Ectodermal cell (in vitro differentiated cells): ENCODE measurements around the gene STX16.

Source experiments
- H3K27ac ChIP-seq: 2 replicates; pipeline ENCODE4 v1.7.0; 2013; ENCODE audit warnings: mild to moderate bottlenecking, low read depth, low read length; ENCODE audit not compliant: insufficient read depth, poor library complexity, severe bottlenecking
- H3K27me3 ChIP-seq: 2 replicates; pipeline ENCODE4 v1.7.0; 2013; ENCODE audit warnings: mild to moderate bottlenecking, low read length; ENCODE audit not compliant: insufficient read depth, control insufficient read depth, poor library complexity, severe bottlenecking
- H3K36me3 ChIP-seq: one replicate; pipeline ENCODE4 v1.7.0; 2013; ENCODE audit warnings: low read length; ENCODE audit not compliant: control insufficient read depth, insufficient read depth
- H3K4me1 ChIP-seq: one replicate; pipeline ENCODE4 v1.7.0; 2013; ENCODE audit warnings: low read length; ENCODE audit not compliant: control insufficient read depth, insufficient read depth
- H3K4me3 ChIP-seq: 2 replicates; pipeline ENCODE4 v1.7.0; 2013; ENCODE audit warnings: low read depth, low read length, control low read depth; ENCODE audit not compliant: insufficient read depth
- H3K9me3 ChIP-seq: 2 replicates; pipeline ENCODE4 v1.7.0; 2013; ENCODE audit warnings: mild to moderate bottlenecking, low read length, moderate library complexity; ENCODE audit not compliant: control insufficient read depth
- WGBS, 2 experiments: methylation state at CpG; one replicate each; pipeline ENCODE4 v1.1.7; 2013; ENCODE audit warnings: missing lambda C conversion rate in 2 of 2; 5-methylcytosine and 5-hydroxymethylcytosine counted together

Gene STX16

DNA sequence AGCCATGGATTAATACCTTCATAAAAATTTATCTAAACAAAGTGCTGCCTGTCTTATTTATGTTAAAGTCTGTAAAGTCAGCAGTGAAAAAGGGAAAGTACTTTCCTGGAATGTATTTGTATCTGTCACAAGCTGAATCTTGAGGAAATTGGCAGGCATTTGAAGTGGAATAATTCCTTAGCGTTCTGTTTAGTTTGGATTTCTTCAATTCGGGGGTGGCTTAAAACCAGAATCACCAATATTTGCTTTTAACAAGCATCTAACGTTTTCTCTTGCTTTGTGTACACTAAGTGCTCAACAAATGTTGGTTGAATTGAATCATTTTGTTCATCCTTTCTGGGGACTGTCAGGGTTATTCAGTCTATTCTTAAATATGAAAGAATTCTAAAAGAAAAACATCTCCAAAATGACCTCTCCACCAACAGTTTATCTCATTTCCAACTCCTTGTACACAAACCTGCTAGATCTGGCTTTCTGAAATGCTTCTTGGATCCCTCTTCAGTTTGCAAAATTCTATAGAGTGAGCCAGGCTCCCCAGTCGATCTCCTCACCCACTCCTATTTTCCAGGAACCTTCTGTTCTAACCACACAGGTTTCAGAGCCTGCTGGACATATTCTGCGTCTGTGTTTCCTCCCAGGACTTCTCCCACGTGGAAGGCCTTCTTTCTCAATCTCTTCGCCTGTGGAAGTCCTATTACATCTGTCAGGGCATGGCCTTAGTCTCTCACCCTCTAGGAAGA is 39.5 kb downstream of the STX16 start:
- no peaks in the 10 kb centered on the region for H3K36me3 ChIP-seq
- 78 to 79% methylated on average over 6 to 7 of the region's 7 CpGs for WGBS, 2 experiments
- H3K27me3 ChIP-seq = no peaks in the 10 kb centered on the region
- no peak overlapping the region for H3K4me3 ChIP-seq
- H3K4me1 ChIP-seq = peaks cover 11% of the 10 kb centered on the region
- no peak overlapping the region for H3K27ac ChIP-seq
- no peaks in the 10 kb centered on the region for H3K9me3 ChIP-seq

DNA sequence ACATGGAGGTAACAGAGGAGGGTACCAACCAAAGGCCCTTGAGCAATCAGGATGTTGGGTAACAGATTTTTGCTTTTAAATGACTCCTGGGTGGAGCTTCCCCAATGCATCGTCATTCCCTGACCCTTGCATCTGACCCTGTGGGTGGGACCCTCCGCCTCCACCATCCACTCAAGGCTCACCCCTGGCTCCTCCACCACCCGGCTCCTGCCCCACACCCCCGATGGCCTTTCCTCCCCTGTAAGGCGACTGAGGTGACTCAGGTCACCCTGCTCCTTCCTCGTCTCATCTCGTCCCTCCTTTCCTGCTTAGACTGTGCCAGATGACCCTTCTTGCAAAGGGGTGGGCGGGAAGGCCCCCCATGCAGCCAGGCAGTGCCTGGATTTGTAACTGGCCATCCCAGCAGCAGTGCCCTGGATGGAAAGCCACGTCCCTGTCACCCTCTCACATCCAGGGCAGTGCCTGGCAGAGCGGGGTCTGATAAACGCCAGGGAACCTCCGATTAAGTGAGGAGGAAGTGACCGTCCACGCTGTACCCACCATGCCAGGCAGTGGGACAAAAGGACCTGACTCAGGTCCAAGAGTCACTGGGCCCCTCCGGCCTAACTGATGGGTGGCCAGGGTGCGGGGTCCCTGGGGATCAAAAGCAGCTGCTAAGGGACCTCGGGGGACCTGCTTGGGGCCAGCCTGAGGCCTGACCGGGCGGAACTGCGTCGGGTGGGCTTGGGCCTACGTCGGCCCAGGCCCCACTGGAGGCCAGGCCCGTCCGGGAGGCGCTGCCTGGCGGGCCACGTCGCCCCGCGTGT is 40.9 kb downstream of the STX16 start:
- Histone ChIP-seq H3K4me1 (peaks cover 14% of the 10 kb centered on the region), H3K4me3 (no peak overlapping the region), H3K27me3 (no peaks in the 10 kb centered on the region), H3K36me3 (no peaks in the 10 kb centered on the region), H3K9me3 (no peaks in the 10 kb centered on the region), H3K27ac (peak overlapping the region; percentile 36)
- 77% methylated on average over 31 of the region's 31 CpGs for WGBS, 2 experiments

DNA sequence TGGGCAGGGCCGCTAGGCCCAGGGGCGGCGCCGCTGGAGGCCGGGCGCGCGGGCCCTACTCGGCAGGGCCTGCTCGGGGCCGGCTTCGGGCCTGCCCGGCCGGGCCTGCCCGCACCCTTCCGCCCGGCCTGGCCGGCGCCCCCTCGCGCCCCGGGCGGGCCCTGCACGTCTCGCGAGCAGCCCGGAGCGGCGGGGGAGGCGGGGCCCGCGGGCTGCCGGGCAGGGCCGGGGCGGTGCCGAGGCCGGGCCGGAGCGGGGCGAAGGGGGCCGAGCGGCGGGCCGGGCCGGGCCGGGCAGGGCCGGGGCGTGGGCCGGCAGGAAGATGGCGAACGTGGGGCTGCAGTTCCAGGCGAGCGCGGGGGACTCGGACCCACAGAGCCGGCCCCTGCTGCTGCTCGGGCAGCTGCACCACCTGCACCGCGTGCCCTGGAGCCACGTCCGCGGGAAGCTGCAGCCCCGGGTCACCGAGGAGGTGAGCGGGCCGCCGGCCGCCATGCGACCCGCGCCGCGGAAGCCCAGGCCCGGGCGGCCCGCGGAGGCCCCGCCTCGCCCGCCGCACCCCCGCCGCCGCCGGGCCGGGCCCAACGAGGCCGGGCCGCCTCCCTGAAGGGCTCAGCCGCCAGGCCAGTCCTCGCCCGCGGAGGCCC is 41.6 kb downstream of the STX16 start, which contains the start of gene NPEPL1:
TSS of gene NPEPL1 (plus strand) at position 222 of the 647 bp plus-strand sequence. CDS start at position 323, 101 bp downstream.
- Histone ChIP-seq H3K9me3 (no peaks in the 10 kb centered on the region), H3K27me3 (no peaks in the 10 kb centered on the region), H3K36me3 (no peaks in the 10 kb centered on the region), H3K4me3 (peak within 1 kb of the TSS; percentile 31), H3K27ac (peak within 1 kb of the TSS; percentile 36), H3K4me1 (peaks cover 14% of the 10 kb centered on the region)
- WGBS, 2 experiments = 4% methylated on average over 93 of the region's 93 CpGs

DNA sequence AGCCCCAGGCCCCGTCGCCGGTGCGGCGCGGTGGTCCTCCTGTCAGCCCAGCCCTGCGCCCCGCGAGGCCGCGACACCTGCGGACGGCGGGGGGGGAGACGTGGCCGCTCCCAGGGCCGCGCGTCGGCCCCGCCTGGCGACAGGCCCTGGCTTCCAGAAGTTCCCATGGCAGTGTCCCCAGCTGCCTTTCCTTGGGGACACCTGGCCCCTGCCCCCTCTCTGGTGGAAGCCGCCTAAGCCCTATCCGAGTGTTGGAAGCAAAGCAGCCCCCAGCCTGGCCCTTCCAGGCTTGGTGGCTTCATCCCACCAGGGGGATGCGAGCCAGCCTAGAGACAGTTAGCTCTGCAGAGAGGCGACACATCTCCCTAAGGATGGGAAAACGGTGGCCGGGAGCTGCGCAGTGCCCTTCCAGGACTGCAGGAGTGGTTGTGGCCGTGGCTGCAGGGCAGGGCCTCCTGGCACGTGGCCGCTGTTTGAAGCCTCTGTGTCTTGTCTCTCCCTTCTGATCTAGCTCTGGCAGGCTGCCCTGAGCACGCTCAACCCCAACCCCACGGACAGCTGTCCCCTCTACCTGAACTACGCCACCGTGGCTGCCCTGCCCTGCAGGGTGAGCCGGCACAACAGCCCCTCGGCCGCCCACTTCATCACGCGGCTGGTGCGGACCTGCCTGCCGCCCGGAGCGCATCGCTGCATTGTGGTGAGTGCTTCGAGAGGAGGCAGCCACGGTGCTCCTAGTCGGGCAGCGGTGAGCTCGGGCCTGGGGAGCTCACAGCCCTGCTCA is 42.3 kb downstream of the STX16 start:
- Histone ChIP-seq H3K27ac (no peak overlapping the region), H3K4me3 (peak overlapping the region; percentile 31)

DNA sequence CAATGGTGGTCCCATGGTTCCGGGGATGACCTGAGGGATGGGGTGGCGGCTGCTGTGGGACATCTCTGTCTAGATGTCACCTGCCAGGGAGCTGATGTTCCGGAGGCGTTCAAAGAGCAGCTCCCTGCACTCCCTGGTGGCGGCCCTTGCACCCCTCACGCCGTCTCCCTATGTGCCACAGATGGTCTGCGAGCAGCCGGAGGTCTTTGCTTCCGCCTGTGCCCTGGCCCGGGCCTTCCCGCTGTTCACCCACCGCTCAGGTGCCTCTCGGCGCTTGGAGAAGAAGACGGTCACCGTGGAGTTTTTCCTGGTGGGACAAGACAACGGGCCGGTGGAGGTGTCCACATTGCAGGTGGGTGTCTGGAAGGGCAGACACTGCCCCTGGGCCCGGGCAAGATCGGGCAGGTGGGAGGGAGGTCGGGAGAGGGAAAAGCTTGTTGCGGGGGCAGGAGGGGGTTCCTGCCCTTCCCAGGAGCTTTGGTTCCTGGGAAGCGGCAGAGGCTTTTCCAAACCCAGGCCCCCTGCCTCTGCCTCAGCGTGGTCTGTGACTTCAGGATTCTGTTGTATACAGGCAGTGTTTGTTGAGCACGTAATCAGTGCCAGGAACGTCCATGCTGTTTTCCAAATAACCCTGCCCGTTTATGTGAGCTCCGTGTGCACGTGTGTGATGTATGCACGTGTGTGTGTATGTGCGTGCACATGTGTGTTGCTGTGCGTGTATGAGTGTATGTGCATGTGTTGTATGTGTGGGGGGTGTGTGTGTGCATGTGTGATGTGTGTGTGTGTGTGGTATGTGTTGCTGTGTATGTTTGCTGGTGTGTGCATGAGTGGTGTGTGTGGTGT is 43.4 kb downstream of the STX16 start:
- H3K4me3 ChIP-seq = no peak overlapping the region
- no peaks in the 10 kb centered on the region for H3K9me3 ChIP-seq
- H3K27ac ChIP-seq = no peak overlapping the region
- WGBS, 2 experiments = 94 to 96% methylated on average over 33 of the region's 33 CpGs
- H3K36me3 ChIP-seq = no peaks in the 10 kb centered on the region
- H3K27me3 ChIP-seq = no peaks in the 10 kb centered on the region
- H3K4me1 ChIP-seq = peaks cover 14% of the 10 kb centered on the region

More for the DNA sequence above, 42.3 kb downstream of the STX16 start:
- Histone ChIP-seq H3K4me1 (peaks cover 14% of the 10 kb centered on the region), H3K27me3 (no peaks in the 10 kb centered on the region), H3K36me3 (no peaks in the 10 kb centered on the region), H3K9me3 (no peaks in the 10 kb centered on the region)
- WGBS, 2 experiments = 58% methylated on average over 51 of the region's 51 CpGs

DNA sequence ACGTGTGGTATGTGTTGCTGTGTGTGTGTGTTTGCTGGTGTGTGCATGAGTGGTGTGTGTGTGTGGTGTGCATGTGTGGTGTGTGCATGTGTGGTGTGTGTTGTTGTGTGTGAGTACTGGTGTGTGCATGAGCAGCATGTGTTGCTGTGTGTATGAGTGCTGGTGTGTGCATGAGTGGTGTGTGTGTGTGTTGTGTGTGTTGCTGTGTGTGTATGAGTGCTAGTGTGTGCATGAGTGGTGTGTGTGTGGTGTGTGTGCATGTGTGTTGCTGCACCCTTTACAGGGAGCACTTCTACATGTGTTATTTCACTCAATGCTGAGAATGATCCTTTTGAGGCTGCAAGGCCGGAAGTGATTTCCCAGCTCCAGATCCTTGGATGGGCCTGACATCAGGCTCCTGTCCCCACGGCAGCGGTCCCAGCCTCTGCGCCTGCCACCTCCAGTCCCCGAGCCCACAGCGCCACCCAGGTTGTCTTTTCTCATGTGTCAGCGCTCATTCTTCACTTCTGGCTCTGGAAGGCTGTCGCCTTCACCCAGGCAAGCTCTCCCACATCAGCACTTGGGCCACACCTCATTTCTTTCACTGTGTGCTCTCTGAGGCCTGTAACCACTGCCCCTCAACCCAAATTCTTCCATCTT is 44.1 kb downstream of the STX16 start:
- Histone ChIP-seq H3K36me3 (no peaks in the 10 kb centered on the region), H3K4me3 (no peak overlapping the region), H3K27ac (no peak overlapping the region), H3K4me1 (peaks cover 14% of the 10 kb centered on the region), H3K9me3 (no peaks in the 10 kb centered on the region), H3K27me3 (no peaks in the 10 kb centered on the region)
- 82% methylated on average over 9 of the region's 9 CpGs for WGBS, 2 experiments

DNA sequence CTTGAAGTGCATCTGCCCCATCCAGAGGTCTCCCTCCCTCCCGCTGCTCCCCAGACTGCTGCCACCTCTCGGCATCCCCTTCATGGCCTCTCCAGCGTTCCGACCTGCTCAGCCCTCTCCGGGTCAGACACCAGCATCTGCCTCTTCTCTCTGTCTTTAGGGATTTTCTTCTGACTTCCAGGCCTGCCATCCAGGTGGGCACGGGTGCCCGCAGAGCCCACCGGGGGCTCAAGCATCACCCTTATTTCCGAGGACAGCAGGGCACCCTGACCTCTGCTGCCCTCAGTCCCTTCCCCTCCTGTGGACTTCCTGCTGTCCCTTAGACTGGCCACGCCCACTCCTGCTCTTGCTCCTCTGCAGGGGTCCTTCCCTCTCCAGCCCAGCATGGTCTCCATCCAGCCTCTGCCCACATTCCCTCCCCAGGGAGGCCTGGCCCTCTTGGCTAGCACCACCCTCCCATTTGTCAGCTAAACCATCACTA is 44.9 kb downstream of the STX16 start:
- H3K9me3 ChIP-seq = no peaks in the 10 kb centered on the region
- no peak overlapping the region for H3K27ac ChIP-seq
- peaks cover 14% of the 10 kb centered on the region for H3K4me1 ChIP-seq
- no peaks in the 10 kb centered on the region for H3K27me3 ChIP-seq
- no peak overlapping the region for H3K4me3 ChIP-seq
- H3K36me3 ChIP-seq = no peaks in the 10 kb centered on the region
- 83 to 86% methylated on average over 10 of the region's 10 CpGs for WGBS, 2 experiments

DNA sequence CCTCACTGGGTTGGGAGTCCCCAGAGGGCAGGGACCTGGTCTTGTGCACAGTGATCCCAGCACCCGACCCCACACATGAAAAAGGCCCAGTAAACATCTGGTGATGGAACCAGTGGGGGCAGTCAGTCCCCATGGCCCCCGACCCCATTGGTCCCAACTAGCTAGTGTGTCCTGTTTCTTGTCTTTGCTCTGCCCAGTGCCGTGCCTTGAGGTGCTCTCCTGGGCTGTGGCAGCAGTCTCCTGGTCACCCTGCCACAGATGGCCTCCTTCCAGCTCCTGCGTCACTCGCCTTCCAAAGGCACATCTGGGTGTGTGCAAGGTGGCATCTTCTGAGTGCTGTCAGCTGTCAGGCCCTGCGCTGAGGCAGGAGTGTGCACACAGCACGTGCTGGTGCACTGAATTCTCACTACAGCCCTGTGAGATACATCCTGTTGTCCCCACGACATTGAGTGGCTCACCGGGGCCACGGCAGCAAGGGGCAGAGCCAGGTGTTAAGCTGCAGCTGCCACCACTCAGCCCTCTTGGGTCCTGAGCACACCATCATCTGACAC is 45.4 kb downstream of the STX16 start:
- Histone ChIP-seq H3K36me3 (no peaks in the 10 kb centered on the region), H3K27me3 (no peaks in the 10 kb centered on the region), H3K4me3 (no peak overlapping the region), H3K4me1 (peaks cover 14% of the 10 kb centered on the region), H3K9me3 (no peaks in the 10 kb centered on the region), H3K27ac (no peak overlapping the region)
- 88 to 90% methylated on average over 10 of the region's 10 CpGs for WGBS, 2 experiments
